HT1080 (cell line): Measurements from ENCODE around the gene C16orf92. TPM values are rescaled to one million over a fixed set of nuclear protein-coding genes. Genes with fewer than 3 reads are reported as not detected.

Experiments used
- DNase-seq: peaks from one replicate; pipeline ENCODE4 v3.0.0-alpha.2; 2015; ENCODE audit warnings: low read depth
- polyA plus RNA-seq, 2 experiments: library from polyadenylated mRNA; depleted of rRNA; stranded (reverse); fragments of >200 nt; gene quantifications; 2 replicates each; pipeline ENCODE4 v1.2.3, GENCODE V29; 2015
- total RNA-seq: library from RNA; depleted of rRNA; stranded (reverse); fragments of >200 nt; shearing (Covaris generic); gene quantifications from 2 replicates; pipeline ENCODE4 v1.2.3, GENCODE V29; 2014; rRNA removed

Gene C16orf92, protein sequence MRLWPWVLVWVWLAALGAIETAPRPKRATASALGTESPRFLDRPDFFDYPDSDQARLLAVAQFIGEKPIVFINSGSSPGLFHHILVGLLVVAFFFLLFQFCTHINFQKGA
- not detected in 2 replicates for total RNA-seq
- polyA plus RNA-seq (2015; cell fraction: cytosol; rRNA removed): not detected in 2 replicates
- not detected in 2 replicates for polyA plus RNA-seq (2015; cell fraction: nucleus; rRNA removed)

GRCh38 chr16:30022887-30023286, at the start of gene C16orf92:
C16orf92 (plus strand) TSS chr16:30023198; CDS start chr16:30023341, 143 bp downstream.
- no peak for DNase-seq

- DNase-seq: peak; percentile 99
Measured at GRCh38 chr16:29973384-29974246, 49.4 kb upstream of the C16orf92 start, which contains the start of gene TAOK2. TAOK2 (plus strand) TSS chr16:29973868; CDS start chr16:29977773, 3,905 bp downstream.

DNA sequence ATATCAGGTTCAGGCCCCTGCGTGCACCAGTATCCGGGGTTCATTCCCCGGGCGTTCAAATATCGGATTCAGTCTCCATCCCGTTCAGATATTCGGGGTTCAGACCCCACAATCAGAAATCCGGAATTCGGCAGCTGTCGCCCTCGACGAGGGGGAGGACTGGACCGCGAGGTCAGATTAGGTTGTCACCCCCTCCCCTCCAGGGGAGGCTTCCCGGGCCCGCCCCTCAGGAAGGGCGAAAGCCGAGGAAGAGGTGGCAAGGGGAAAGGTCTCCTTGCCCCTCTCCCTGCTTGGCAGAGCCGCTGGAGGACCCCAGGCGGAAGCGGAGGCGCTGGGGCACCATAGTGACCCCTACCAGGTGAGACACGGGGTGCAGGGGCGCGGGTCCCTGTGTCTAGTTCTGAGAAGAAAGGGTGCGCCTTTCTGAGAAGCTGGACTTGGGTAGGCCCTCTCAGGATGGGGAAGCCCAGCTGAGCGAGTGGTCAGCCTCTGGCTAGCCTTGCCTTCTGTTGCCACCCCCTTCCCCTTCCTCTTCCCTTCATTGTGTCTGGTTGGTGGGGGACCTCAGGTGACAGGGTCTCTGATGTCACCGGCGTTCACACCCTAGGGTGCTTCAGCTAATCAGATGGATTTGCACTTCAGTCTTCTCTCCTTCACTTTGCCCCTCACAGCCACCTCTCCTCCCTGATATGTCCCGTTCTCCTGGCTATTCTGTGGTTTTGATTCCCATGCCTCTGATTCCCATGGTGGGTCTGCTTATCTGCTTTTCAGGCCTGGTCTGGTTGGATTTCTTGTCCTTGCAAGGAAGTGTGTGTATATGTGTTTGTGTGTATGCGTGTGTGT, 48.5 kb upstream of the C16orf92 start:
- DNase-seq: no peak

DNA sequence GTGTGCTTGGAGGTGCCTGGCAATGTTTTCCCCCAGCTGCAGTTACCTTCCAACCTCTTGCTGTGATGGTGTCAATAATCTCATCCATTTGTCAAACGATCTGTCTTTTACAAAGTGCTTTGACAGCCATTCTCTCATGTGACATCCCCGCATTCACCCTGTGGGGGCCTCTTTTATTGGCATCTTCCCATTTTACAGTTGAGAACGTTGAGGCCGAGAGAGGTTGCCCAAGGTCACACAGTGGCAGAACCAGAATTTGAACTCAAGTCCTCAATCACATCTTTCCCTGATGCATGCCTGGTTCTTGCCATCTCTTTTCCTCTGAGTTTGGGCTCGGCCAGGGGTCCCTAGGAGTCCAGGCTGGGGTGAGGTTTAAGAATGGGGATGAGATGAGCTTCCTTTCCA, 47.9 kb upstream of the C16orf92 start:
- no peak for DNase-seq

DNA sequence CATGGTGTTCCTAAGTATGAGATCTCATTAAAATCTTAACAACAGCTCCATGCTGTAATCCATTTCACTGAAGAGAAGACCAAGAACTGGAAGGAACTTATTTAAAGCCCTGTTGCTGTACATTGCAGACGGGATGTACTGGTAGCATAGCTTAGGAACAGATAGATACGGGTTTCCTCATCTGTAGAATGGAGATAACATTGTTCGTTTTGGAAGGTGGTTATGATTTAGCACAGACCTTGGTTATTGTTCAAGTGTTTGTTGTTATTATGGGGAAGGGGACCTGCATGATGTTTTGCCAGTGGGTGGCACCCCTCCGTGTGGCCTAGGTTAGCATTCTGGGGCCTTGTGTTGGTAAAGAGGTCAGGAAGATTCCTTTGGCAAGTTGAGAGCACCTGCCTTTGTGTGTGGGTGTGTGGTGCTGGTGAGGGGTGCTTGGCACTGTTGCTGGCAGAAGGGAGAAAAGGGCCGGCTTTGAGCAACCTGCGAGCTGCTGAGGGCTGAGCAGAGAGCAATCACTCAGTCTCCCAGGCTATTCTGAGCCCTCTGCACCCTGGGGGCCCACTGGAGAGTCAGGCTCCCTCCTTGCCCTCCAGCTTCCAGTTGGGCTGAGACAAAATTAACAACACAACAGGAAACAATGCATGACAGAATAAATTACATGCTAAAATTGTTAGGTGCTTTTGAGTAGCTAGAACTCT, 47.0 kb upstream of the C16orf92 start:
- DNase-seq: no peak

GRCh38 chr16:29977063-29977825, 45.8 kb upstream of the C16orf92 start:
- no peak for DNase-seq

- DNase-seq: no peak
Measured at GRCh38 chr16:29978081-29978480, 44.9 kb upstream of the C16orf92 start.

DNA sequence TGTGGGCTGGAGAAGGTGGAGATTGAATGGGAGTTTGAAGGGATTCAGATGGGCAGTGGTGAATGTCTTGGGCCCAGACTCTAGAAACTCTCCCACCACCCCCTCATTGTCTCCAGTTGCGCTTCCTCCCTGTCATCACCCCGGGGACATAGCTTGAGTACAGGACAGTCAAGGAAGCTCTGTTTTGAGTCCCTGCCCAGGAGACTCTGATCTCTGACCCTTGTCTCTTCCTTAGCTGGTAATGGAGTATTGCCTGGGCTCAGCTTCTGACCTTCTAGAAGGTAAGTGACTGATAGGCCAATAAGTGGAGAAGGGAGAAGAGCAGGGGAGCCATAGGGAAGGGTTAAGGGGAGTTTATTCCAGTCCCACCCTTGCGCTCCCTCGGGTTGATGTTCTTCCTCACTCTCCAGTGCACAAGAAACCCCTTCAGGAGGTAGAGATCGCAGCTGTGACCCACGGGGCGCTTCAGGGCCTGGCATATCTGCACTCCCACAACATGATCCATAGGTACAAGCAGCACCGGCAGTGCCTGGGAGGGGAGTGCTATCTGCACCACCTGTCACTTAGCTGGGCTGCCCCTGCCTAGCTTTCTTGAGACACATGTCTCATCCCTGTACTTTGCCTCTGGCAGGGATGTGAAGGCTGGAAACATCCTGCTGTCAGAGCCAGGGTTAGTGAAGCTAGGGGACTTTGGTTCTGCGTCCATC, 44.3 kb upstream of the C16orf92 start:
- no peak for DNase-seq

- DNase-seq: no peak
Measured at GRCh38 chr16:29982560-29983419, 40.2 kb upstream of the C16orf92 start.

- DNase-seq: no peak
Measured at GRCh38 chr16:29983420-29984136, 39.4 kb upstream of the C16orf92 start.

DNA sequence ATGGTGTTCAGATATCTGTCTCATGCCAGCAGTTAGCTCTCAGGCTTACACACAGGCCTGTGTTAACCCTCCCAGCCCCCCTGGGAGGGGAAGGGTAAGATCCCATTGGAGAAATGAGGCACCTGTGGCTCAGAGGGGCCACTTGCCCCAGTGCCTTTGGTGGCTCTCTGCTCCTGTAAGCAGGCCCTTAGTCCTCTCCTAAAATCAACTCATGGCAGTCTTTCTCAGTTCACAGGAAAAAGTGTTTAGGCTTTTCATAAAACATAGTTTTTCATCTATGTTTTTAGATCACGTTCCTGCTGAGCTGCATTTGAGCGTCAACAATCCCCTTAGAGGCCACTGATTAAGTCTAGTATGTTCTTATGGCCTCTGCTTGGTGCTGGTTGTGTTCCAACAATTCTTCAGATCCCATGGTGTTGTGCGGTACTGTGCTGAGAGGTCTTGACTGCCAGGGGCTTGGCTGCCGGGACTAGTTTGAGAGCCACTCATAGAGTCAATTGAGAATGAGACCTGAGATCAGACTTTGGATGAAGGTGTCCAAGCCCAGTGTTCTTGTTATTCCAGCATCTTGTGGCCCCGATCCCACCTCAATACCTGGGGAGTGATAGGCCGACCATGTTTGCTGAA, 38.7 kb upstream of the C16orf92 start:
- DNase-seq: no peak

GRCh38 chr16:29984764-29985147, 38.2 kb upstream of the C16orf92 start:
- DNase-seq: no peak

DNA sequence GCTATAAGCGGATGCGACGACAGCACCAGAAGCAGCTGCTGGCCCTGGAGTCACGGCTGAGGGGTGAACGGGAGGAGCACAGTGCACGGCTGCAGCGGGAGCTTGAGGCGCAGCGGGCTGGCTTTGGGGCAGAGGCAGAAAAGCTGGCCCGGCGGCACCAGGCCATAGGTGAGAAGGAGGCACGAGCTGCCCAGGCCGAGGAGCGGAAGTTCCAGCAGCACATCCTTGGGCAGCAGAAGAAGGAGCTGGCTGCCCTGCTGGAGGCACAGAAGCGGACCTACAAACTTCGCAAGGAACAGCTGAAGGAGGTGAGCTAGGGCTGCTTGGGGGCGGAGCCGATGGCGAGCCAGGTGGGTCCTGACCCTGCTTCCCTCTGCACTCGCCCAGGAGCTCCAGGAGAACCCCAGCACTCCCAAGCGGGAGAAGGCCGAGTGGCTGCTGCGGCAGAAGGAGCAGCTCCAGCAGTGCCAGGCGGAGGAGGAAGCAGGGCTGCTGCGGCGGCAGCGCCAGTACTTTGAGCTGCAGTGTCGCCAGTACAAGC, 37.7 kb upstream of the C16orf92 start:
- DNase-seq: no peak

DNA sequence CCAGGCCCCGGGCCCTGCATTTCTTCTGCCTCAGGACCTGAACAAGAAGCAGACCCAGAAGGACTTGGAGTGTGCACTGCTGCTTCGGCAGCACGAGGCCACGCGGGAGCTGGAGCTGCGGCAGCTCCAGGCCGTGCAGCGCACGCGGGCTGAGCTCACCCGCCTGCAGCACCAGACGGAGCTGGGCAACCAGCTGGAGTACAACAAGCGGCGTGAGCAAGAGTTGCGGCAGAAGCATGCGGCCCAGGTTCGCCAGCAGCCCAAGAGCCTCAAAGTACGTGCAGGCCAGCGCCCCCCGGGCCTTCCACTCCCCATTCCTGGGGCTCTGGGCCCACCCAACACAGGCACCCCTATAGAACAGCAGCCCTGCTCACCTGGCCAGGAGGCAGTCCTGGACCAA, 36.8 kb upstream of the C16orf92 start:
- no peak for DNase-seq

GRCh38 chr16:29986931-29987330, 36.1 kb upstream of the C16orf92 start:
- DNase-seq: no peak

- DNase-seq: no peak
Measured at GRCh38 chr16:29987371-29988085, 35.5 kb upstream of the C16orf92 start.
